HG02642 (cell line): ENCODE measurements around the gene PRSS57.

Experiments used
- ATAC-seq: cut with Tn5 transposase; IDR thresholded peaks from one replicate; pipeline ENCODE4 v1.9.1; 2021; ENCODE audit warnings: mild to moderate bottlenecking; ENCODE audit not compliant: unreplicated experiment, poor library complexity

Gene PRSS57

DNA sequence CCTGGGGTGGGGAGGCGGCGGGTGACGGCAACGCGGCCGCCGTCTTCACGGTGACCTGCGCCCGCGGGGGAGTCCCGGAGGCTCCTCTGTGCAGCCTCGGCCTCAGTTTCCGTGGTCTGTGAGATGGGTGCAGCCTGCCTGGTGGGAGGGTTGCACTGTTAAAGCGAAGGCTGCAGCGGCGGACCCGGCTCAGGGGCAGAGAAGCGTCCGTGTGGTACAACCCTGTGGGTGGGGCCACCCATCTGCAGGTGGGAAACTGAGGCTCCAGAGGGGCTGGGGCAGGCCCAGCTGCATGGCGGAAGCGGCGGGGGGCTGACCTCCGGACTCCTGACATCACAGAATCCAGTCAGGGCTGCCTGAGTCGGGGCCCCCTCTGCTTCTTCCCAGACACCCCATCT is 55.1 kb downstream of the PRSS57 start:
- no peak for ATAC-seq

- peak; percentile 65 for ATAC-seq
Measured at GRCh38 chr19:639253-640160, 55.7 kb downstream of the PRSS57 start, which contains the start of gene FGF22. Gene FGF22, plus strand, starts transcription at chr19:639879. Its CDS starts 47 bp downstream, at chr19:639926.

DNA sequence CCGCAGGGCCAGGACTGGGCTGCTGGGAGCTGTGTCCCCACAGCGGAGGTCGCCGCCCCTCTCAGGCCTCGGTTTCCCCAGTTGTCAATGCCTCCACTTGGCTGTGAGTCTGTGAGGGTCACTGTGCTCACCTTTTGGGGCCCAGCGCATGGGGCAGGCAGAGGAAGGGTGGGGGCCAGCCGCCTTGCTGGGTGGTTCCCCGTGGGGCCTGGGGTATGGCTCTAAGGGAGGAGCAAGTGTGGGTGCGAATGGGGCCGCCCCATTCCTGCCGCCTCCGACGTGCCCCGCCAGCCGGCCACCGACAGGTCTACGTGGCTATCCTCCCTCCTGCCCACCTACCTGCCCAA is 56.4 kb downstream of the PRSS57 start:
- no peak for ATAC-seq
